Forelimb muscle (tissue), 1 donor: ENCODE measurements around the gene RPN1. TPM values are rescaled to one million over a fixed set of nuclear protein-coding genes. Genes with fewer than 3 reads are reported as not detected.
"Not testable (repeated sequence)": the region's sequence is repeated elsewhere in the genome, so short reads cannot be mapped to it uniquely, and the experiment has no call there.

Experiments used
- DNase-seq: peaks from one replicate; pipeline ENCODE4 v3.0.0-alpha.2; 2013; ENCODE audit warnings: low read depth
- polyA plus RNA-seq: library from polyadenylated mRNA; unstranded; fragments of 120-200 nt; gene quantifications from one replicate; pipeline ENCODE4 v1.2.1, GENCODE V29; 2013; ENCODE audit not compliant: insufficient read length

Gene RPN1
- polyA plus RNA-seq: 91.6 TPM

DNA sequence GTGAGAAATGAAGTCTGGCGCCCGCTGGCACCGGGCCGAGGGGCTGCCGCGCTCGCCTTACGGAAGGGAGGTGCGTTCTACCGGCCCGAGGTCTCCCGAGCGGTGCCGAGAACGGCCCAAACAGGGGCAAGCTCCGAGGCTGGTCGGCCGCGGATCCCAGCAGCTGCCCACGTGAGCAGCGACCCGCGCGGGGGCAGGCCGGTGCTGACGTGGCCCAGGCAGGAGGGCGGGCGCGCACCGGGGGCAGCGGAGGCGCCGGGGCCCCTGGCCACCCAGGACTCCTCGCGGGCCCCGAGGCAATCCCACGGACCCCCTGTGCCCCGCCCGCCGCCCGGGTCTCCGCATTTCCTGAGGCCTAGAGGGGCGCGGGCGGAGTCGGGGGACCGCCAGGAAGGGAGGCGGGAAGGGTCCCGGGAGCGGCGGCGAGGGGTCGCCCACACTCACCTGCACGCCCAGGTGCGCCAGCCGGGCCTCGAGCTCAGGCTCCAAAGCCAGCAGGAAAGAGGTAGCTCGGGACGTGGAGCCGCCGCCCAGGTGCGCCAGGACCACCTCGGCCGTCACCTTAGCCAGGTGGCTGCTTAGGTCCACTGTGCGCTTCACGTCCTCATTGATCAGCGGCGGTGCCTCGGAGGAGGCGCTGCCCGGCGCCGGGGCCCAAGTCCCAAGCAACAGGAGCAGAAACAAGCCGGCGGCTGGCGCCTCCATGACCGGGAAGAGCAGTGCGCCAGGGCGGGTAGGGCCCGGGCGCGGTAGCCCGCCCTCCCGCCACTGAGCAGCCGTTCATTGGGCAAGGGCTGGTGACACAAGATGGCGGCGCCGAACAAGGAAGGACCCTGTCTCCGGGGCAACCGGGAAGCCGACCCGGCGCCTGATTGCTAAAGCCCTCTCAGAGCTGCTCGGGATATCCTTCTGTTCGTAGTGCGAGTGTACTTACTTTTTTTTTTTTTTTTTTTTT lies at the start of gene RPN1:
Gene RPN1, minus strand, starts transcription at position 723 of the 955 bp plus-strand sequence. Its CDS starts 18 bp downstream, at position 705.
- DNase-seq: peak; percentile 78

GRCh38 chr3:128698211-128699047 lies 47.8 kb upstream of the RPN1 start:
- DNase-seq: no peak

GRCh38 chr3:128697341-128697740 lies 46.7 kb upstream of the RPN1 start:
- no peak for DNase-seq

- DNase-seq: no peak
These were observed 43.1 kb upstream of the RPN1 start for GRCh38 chr3:128693696-128694095.

- DNase-seq: no peak
These were observed 38.4 kb upstream of the RPN1 start for GRCh38 chr3:128689060-128689459.

- DNase-seq: no peak
These were observed 35.8 kb upstream of the RPN1 start for GRCh38 chr3:128686465-128686864.

GRCh38 chr3:128684986-128685726 lies 34.5 kb upstream of the RPN1 start:
- no peak for DNase-seq

GRCh38 chr3:128683957-128684356 lies 33.3 kb upstream of the RPN1 start:
- DNase-seq: no peak

DNA sequence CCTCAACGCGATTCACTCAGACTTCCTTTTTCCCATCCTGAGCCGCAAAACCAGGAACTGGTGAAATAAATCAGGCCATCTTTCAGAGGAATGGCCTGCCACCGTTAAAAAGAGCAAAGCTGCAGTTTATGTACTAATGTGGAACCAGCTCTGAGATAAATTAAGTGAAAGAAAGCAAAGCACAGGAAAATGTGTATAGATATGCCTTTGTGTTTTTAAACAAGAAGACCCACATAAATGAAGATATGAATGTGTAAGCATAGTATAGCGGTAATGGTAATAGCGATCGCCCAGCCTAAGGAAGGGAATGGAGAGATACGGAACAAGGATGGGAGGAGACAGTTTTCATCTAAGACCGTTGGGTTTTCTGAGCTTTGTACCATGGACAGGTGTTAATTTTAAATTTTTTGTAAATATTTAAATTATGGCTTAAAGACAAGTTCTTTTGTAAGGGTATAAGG lies 30.8 kb upstream of the RPN1 start:
- DNase-seq: peak; percentile 16

DNA sequence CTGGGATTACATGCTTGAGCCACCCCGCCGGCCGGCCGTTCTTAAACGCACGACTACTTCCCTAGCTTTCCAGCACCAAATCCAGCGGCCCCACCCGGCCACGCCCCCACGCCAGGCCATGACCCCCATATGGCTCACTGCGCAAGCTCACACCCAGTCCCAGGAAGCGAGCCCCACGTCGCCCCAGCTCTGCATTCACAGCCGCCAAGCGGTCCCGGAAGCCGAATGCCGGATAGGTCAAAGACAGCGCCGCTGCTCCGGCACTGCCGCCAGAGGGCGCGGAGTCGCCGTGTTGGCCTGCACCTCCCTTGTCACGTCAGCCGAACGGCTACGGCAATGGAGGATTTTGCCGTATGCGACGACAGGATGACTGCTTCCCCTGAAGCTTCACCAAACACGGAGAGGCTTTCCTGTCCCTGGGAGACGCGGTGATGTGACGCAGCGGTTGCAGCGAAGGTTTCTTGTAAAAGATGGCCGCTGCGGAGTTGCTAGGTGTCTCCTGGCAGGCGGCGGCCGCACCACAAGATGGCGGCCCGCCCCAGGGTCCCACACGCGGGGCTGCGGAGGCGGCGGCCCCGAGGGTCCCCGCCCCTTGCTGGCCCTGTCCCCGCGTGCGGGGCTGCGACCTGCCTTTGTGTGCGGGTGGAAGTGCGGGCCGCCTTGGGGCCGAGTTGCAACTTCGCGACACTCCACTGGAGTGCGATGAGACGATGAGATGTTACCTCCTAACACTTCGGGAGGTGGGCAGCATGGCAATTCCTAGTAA lies 30.2 kb upstream of the RPN1 start:
- DNase-seq: peak; percentile 94

DNA sequence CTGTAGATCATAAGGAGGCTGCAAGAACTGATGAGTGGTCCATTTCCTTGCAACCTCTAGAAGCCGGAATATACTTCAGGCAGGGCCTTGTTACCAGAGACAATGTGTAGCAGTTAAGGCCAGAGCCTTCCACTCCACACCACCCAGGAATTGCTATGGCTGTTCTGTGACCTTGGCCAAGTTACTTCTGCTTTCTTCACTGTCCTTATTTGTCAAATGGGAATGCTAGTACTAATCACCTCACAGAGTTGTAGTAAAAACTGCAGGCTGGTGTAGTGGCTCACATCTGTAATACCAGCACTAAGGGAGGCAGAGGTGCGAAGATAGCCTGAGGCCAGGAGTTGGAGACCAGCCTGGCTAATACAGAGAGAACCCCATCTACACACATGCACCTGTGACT lies 28.7 kb upstream of the RPN1 start:
- no peak for DNase-seq

GRCh38 chr3:128675802-128676201 lies 25.2 kb upstream of the RPN1 start:
- DNase-seq: not testable (repeated sequence)

- DNase-seq: no peak
These were observed 23.7 kb upstream of the RPN1 start for GRCh38 chr3:128674161-128674784.

DNA sequence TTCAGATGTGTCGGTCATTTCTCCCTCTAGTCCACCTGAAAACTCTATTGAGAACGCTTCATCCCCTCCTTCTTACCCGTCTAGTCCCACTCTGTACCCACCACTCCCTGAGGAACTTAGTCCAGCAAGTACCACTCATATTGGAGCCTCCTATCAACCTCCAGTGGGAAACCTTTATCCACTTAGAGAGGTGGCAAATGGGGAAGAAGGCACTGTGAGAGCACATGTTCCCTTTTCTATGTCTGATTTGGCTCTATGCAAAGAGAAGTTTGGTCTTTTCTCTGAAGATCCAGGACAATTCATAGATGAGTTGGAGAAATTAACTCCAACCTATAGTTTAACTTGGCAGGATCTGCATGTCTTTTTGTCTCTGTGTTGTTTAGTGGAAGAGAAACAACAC lies 17.0 kb upstream of the RPN1 start:
- DNase-seq: no peak

- DNase-seq: no peak
These were observed 14.9 kb upstream of the RPN1 start for GRCh38 chr3:128665362-128666021.

- no peak for DNase-seq
These were observed 12.5 kb upstream of the RPN1 start for GRCh38 chr3:128663151-128663550.

DNA sequence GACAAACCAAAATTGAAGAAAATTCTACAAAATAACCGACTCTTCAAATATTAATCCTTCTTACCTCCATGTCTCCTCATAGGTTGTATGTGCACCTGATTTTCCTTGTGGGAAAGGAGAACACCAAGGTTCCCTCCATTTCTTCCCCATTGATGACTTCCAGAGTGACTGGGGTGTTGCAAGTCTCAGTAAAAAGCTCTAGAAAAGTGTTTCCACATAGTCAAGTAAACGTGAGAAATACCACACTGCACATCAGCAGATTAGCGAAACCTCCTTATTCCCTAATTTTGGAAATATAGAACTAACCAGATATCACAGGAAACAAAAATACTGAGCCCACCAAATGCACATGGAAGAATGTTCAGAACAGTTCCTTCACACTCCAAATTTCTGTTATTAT lies 4.9 kb upstream of the RPN1 start:
- no peak for DNase-seq

DNA sequence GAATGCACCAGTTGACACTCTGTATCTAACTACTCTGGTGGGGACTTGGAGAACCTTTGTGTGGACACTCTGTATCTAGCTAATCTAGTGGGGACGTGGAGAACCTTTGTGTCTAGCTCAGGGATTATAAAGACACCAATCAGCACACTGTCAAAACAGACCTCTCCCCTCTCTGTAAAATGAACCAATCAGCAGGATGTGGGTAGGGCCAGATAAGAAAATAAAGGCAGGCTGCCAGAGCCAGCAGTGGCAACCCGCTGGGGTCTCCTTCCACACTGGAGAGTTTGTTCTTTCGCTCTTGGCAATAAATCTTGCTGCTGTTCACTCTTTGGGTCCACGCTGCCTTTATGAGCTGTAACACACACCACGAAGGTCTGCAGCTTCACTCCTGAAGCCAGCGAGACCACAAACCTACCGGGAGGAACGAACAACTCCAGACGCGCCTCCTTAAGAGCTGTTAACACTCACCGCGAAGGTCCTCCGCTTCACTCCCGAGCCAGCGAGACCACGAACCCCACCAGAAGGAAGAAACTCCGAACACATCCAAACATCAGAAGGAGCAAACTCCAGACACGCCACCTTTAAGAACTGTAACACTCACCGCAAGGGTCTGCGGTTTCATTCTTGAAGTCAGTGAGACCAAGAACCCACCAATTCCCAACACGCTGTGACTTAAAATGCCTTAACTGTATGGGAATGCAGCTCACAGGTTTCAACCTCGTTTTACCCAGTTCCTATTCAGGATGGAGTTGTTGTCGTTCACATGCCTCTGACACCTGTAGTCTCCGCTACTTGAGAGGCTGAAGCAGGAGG lies 3.6 kb upstream of the RPN1 start:
- DNase-seq: not testable (repeated sequence)
